SK-N-SH (cell line): ENCODE data around the gene SPOCK1.

Experiments
- EP300 ChIP-seq, 2 experiments: IDR thresholded peaks; 2 replicates each; pipeline versions ENCODE4 v1.4.0 to v1.6.1; 2012; ENCODE audit warnings: borderline replicate concordance in 1 of 2, low read depth in 1 of 2, low read length in 1 of 2
- GATA2 ChIP-seq: sonication (generic); formaldehyde crosslinking; IDR thresholded peaks from 2 replicates; pipeline ENCODE4 v1.5.0; 2020; ENCODE audit warnings: mild to moderate bottlenecking, missing genetic modification reagents
- RFX5 ChIP-seq: IDR thresholded peaks from 2 replicates; pipeline ENCODE4 v1.6.1; 2012; ENCODE audit warnings: mild to moderate bottlenecking, improper control_type of control experiment, low read length
- SMC3 ChIP-seq: IDR thresholded peaks from 2 replicates; pipeline ENCODE4 v1.6.1; 2012; ENCODE audit warnings: low read depth, low read length, improper control_type of control experiment
- TCF12 ChIP-seq: IDR thresholded peaks from 2 replicates; pipeline ENCODE4 v1.4.0; 2012
- TF ChIP-seq, protein P1 (sequence below): fragments of 200-600 bp; sonication (generic); IDR thresholded peaks from 2 replicates; pipeline ENCODE4 v1.6.1; 2017; ENCODE audit warnings: antibody characterized with exemption, mild to moderate bottlenecking, moderate library complexity

DNA sequence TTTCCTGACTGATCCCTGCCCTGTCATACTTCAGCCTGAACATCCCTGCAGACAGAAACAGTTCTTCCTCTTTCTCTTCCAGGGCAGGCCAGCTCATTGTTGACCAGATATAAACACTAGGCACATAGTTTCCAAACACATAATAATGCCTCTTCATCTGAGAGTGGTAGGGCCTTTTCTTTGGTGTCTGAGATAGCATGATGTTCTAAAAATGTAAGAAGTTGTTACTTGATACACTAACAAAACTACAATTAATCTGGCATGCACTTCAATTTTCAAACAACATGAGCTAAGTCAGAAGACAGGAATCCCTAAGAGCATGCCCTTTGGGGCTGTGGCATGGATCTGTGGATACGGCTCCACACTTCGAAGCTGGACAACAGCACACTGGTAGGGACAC, 246.6 kb downstream of the SPOCK1 start:
- no peak for TF ChIP-seq GATA2 (CRISPR knock-in tag)
- no peak for TF ChIP-seq EP300 (IDR thresholded peaks at IDR 0.05; ENCODE audit: borderline replicate concordance in 1 of 2, low read depth in 1 of 2, low read length in 1 of 2)
- TF ChIP-seq, protein P1, sequence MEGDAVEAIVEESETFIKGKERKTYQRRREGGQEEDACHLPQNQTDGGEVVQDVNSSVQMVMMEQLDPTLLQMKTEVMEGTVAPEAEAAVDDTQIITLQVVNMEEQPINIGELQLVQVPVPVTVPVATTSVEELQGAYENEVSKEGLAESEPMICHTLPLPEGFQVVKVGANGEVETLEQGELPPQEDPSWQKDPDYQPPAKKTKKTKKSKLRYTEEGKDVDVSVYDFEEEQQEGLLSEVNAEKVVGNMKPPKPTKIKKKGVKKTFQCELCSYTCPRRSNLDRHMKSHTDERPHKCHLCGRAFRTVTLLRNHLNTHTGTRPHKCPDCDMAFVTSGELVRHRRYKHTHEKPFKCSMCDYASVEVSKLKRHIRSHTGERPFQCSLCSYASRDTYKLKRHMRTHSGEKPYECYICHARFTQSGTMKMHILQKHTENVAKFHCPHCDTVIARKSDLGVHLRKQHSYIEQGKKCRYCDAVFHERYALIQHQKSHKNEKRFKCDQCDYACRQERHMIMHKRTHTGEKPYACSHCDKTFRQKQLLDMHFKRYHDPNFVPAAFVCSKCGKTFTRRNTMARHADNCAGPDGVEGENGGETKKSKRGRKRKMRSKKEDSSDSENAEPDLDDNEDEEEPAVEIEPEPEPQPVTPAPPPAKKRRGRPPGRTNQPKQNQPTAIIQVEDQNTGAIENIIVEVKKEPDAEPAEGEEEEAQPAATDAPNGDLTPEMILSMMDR = no peak
- TF ChIP-seq SMC3 = no peak
- no peak for TF ChIP-seq TCF12
- no peak for TF ChIP-seq RFX5
